Osteocyte (in vitro differentiated cells): ENCODE data around the gene CLPTM1L. TPM values are rescaled to one million over a fixed set of nuclear protein-coding genes. Genes with fewer than 3 reads are reported as not detected.

Experiments
- DNase-seq: peaks from one replicate; pipeline ENCODE4 v3.0.0; 2021; ENCODE audit warnings: mixed read lengths; ENCODE audit not compliant: unreplicated experiment; ENCODE audit errors: extremely low spot score
- H3K27ac Mint-ChIP-seq: one replicate; pipeline ENCODE4 v1.8.0; 2021; ENCODE audit warnings: mild to moderate bottlenecking, mixed read lengths; ENCODE audit not compliant: unreplicated experiment
- H3K27me3 Mint-ChIP-seq: one replicate; pipeline ENCODE4 v1.8.0; 2021; ENCODE audit warnings: mixed read lengths; ENCODE audit not compliant: unreplicated experiment
- H3K36me3 Mint-ChIP-seq: one replicate; pipeline ENCODE4 v1.8.0; 2021; ENCODE audit warnings: mixed read lengths; ENCODE audit not compliant: unreplicated experiment
- H3K4me1 Mint-ChIP-seq: one replicate; pipeline ENCODE4 v1.8.0; 2021; ENCODE audit warnings: mixed read lengths; ENCODE audit not compliant: unreplicated experiment
- H3K4me3 Mint-ChIP-seq: one replicate; pipeline ENCODE4 v1.8.0; 2021; ENCODE audit warnings: mild to moderate bottlenecking, moderate library complexity, mixed read lengths; ENCODE audit not compliant: unreplicated experiment
- H3K9me3 Mint-ChIP-seq: one replicate; pipeline ENCODE4 v1.8.0; 2021; ENCODE audit warnings: mixed read lengths; ENCODE audit not compliant: unreplicated experiment
- total RNA-seq: library from RNA; stranded (reverse); gene quantifications from 2 replicates; pipeline ENCODE4 v1.2.1, GENCODE V29; 2021
- TF ChIP-seq, protein P1 (sequence below): fragments of 200-600 bp; sonication (generic); IDR thresholded peaks from 2 replicates; pipeline ENCODE4 v1.5.0; 2021; ENCODE audit warnings: antibody characterized with exemption, mild to moderate bottlenecking, moderate library complexity

Gene CLPTM1L
- total RNA-seq, 1 donor from 2014 or later = 93.1 TPM

GRCh38 chr5:1368236-1368635 lies 23.3 kb upstream of the CLPTM1L start:
- no peak for DNase-seq
- H3K4me1 Mint-ChIP-seq = no peaks in the 10 kb centered on the region
- peaks cover 39% of the 10 kb centered on the region for H3K27me3 Mint-ChIP-seq
- H3K27ac Mint-ChIP-seq = no peak overlapping the region
- no peaks in the 10 kb centered on the region for H3K9me3 Mint-ChIP-seq
- TF ChIP-seq, protein P1, sequence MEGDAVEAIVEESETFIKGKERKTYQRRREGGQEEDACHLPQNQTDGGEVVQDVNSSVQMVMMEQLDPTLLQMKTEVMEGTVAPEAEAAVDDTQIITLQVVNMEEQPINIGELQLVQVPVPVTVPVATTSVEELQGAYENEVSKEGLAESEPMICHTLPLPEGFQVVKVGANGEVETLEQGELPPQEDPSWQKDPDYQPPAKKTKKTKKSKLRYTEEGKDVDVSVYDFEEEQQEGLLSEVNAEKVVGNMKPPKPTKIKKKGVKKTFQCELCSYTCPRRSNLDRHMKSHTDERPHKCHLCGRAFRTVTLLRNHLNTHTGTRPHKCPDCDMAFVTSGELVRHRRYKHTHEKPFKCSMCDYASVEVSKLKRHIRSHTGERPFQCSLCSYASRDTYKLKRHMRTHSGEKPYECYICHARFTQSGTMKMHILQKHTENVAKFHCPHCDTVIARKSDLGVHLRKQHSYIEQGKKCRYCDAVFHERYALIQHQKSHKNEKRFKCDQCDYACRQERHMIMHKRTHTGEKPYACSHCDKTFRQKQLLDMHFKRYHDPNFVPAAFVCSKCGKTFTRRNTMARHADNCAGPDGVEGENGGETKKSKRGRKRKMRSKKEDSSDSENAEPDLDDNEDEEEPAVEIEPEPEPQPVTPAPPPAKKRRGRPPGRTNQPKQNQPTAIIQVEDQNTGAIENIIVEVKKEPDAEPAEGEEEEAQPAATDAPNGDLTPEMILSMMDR = no peak
- H3K4me3 Mint-ChIP-seq = no peak overlapping the region
- H3K36me3 Mint-ChIP-seq = no peaks in the 10 kb centered on the region

- TF ChIP-seq, protein P1 = no peak
- H3K4me3 Mint-ChIP-seq = no peak overlapping the region
Observed at GRCh38 chr5:1367149-1367548, 22.2 kb upstream of the CLPTM1L start.

GRCh38 chr5:1366514-1366913 lies 21.6 kb upstream of the CLPTM1L start:
- H3K36me3 Mint-ChIP-seq = no peaks in the 10 kb centered on the region
- DNase-seq = no peak
- peaks cover 39% of the 10 kb centered on the region for H3K27me3 Mint-ChIP-seq
- TF ChIP-seq, protein P1 = no peak
- no peak overlapping the region for H3K27ac Mint-ChIP-seq
- H3K9me3 Mint-ChIP-seq = no peaks in the 10 kb centered on the region
- no peaks in the 10 kb centered on the region for H3K4me1 Mint-ChIP-seq
- no peak overlapping the region for H3K4me3 Mint-ChIP-seq

More at GRCh38 chr5:1367149-1367548, 22.2 kb upstream of the CLPTM1L start:
- Mint-ChIP-seq H3K27me3 (peaks cover 42% of the 10 kb centered on the region), H3K4me1 (no peaks in the 10 kb centered on the region), H3K9me3 (no peaks in the 10 kb centered on the region), H3K27ac (no peak overlapping the region), H3K36me3 (no peaks in the 10 kb centered on the region)
- no peak for DNase-seq

- no peak for DNase-seq
- Mint-ChIP-seq H3K27ac (no peak overlapping the region), H3K27me3 (peaks cover 32% of the 10 kb centered on the region), H3K9me3 (no peaks in the 10 kb centered on the region), H3K4me3 (no peak overlapping the region), H3K36me3 (no peaks in the 10 kb centered on the region), H3K4me1 (no peaks in the 10 kb centered on the region)
- TF ChIP-seq, protein P1 = no peak
Observed at GRCh38 chr5:1364211-1364610, 19.3 kb upstream of the CLPTM1L start.

GRCh38 chr5:1363581-1363980 lies 18.7 kb upstream of the CLPTM1L start:
- Mint-ChIP-seq H3K27me3 (peaks cover 28% of the 10 kb centered on the region), H3K36me3 (no peaks in the 10 kb centered on the region)

More at GRCh38 chr5:1363581-1363980, 18.7 kb upstream of the CLPTM1L start:
- H3K4me3 Mint-ChIP-seq = no peak overlapping the region
- TF ChIP-seq, protein P1 = no peak
- no peaks in the 10 kb centered on the region for H3K4me1 Mint-ChIP-seq
- DNase-seq = no peak
- no peak overlapping the region for H3K27ac Mint-ChIP-seq
- no peaks in the 10 kb centered on the region for H3K9me3 Mint-ChIP-seq
